HepG2 (cell line): ENCODE data around the gene DERL2. TPM values are rescaled to one million over a fixed set of nuclear protein-coding genes. Genes with fewer than 3 reads are reported as not detected.
A peak's percentile ranks its signal among the peaks of the same experiment; 100 is the strongest.

Experiments used
- ELF3 ChIP-seq: IDR thresholded peaks from 2 replicates; pipeline ENCODE4 v1.6.1; 2016; ENCODE audit warnings: missing genetic modification reagents, missing compliant biosample characterization
- FOXJ3 ChIP-seq: sonication (generic); formaldehyde crosslinking; IDR thresholded peaks from 2 replicates; pipeline ENCODE4 v1.4.0; 2020; ENCODE audit warnings: missing genetic modification reagents, mild to moderate bottlenecking, borderline replicate concordance
- GZF1 ChIP-seq: sonication (generic); formaldehyde crosslinking; IDR thresholded peaks from 2 replicates; pipeline ENCODE4 v1.5.1; 2020; ENCODE audit warnings: mild to moderate bottlenecking, missing genetic modification reagents
- MAZ ChIP-seq, 2 experiments: sonication (generic) in 1 of 2; formaldehyde crosslinking in 1 of 2; IDR thresholded peaks; 2 replicates each; pipeline versions ENCODE4 v1.5.0 to v1.6.1; 2012 to 2020; ENCODE audit warnings: low read depth in 2 of 2, mild to moderate bottlenecking in 2 of 2, borderline replicate concordance in 1 of 2, improper control_type of control experiment in 1 of 2, low read length in 1 of 2, missing genetic modification reagents in 1 of 2, moderate library complexity in 1 of 2
- NAIF1 ChIP-seq: sonication (generic); formaldehyde crosslinking; IDR thresholded peaks from 2 replicates; pipeline ENCODE4 v1.5.0; 2020; ENCODE audit warnings: mild to moderate bottlenecking, missing genetic modification reagents, borderline replicate concordance
- NCOA2 ChIP-seq: sonication (generic); formaldehyde crosslinking; IDR thresholded peaks from 2 replicates; pipeline ENCODE4 v1.8.0; 2022; ENCODE audit warnings: inconsistent platforms
- NFIC ChIP-seq: IDR thresholded peaks from 2 replicates; pipeline ENCODE4 v1.6.1; 2012; ENCODE audit warnings: mild to moderate bottlenecking, low read length, inconsistent platforms
- PLRG1 ChIP-seq: fragments of 450-650 bp; conservative IDR thresholded peaks from 2 replicates; pipeline ENCODE4 v1.6.1; 2016
- SAP130 ChIP-seq: IDR thresholded peaks from 2 replicates; pipeline ENCODE4 v1.6.1; 2016; ENCODE audit warnings: low read depth
- ZBTB39 ChIP-seq: sonication (generic); formaldehyde crosslinking; IDR thresholded peaks from 2 replicates; pipeline ENCODE4 v1.5.0; 2020; ENCODE audit warnings: missing genetic modification reagents
- ZBTB40 ChIP-seq, 2 experiments: fragments of 450-650 bp in 1 of 2; sonication (generic) in 1 of 2; formaldehyde crosslinking in 1 of 2; IDR thresholded peaks; 2 replicates each; pipeline versions ENCODE4 v1.6.1 to v1.8.0; 2016 to 2022; ENCODE audit warnings: antibody characterized with exemption in 1 of 2, mild to moderate bottlenecking in 1 of 2, missing genetic modification reagents in 1 of 2
- ZNF512B ChIP-seq: sonication (generic); formaldehyde crosslinking; IDR thresholded peaks from 2 replicates; pipeline ENCODE4 v1.5.1; 2020; ENCODE audit warnings: missing genetic modification reagents, mild to moderate bottlenecking, borderline replicate concordance
- polyA plus RNA-seq, 8 experiments: library from polyadenylated mRNA; depleted of rRNA in 3 of 8; stranded (reverse) in 7 of 8; unstranded in 1 of 8; fragments of >200 nt; fragmentation: Illumina TruSeq in 4 of 8; extraction: Trizol in 4 of 8; gene quantifications; 2 replicates each; pipeline versions ENCODE4 v1.2.1 to v1.2.3, GENCODE V29; 2011 to 2016; ENCODE audit warnings: low read depth in 4 of 8, missing spikeins in 1 of 8, mixed read lengths in 1 of 8; ENCODE audit not compliant: insufficient read depth in 1 of 8
- total RNA-seq, 5 experiments: library from RNA; depleted of rRNA; stranded (reverse); fragments of >200 nt; fragmentation: Illumina TruSeq; extraction: Trizol; gene quantifications; 2 replicates each; pipeline ENCODE4 v1.2.3, GENCODE V29; 2016; ENCODE audit warnings: low read depth in 1 of 5

The DERL2 gene
- total and polyA plus RNA-seq, 2 of the 13 experiments (the other 11 are each of a cell fraction or from before 2014, with no cell fraction given): 59.3 to 65.2 TPM

GRCh38 chr17:5464717-5465507, 21.1 kb downstream of the DERL2 start (continued):
- TF ChIP-seq MAZ (IDR thresholded peaks at IDR 0.05; ENCODE audit: borderline replicate concordance, low read depth, low read length): no peak
- 0 out of 2 replicates have a peak, but pooled peaks have one; percentile 12 for TF ChIP-seq MAZ (CRISPR knock-in tag; IDR thresholded peaks at IDR 0.05; ENCODE audit: low read depth)
- 0 out of 2 replicates have a peak, but pooled peaks have one; percentile 47 for TF ChIP-seq GZF1 (CRISPR knock-in tag)
- TF ChIP-seq ZBTB39: peak; percentile 62; the same call in 1 of the 2 replicates
- TF ChIP-seq PLRG1: no peak
- TF ChIP-seq ZNF512B (CRISPR knock-in tag): no peak; the same call in 1 of the 2 replicates
- peak; percentile 83 for TF ChIP-seq SAP130 (CRISPR knock-in tag)
- 0 out of 2 replicates have a peak, but pooled peaks have one; percentile 13 for TF ChIP-seq ELF3 (CRISPR knock-in tag)
- TF ChIP-seq NFIC: no peak
- no peak for TF ChIP-seq ZBTB40 (IDR thresholded peaks at IDR 0.05)
- no peak for TF ChIP-seq ZBTB40 (CRISPR knock-in tag; IDR thresholded peaks at IDR 0.05)
- TF ChIP-seq NAIF1: peak; percentile 57; the same call in 1 of the 2 replicates
- peak; percentile 51; the same call in 1 of the 2 replicates for TF ChIP-seq NCOA2
- TF ChIP-seq FOXJ3 (CRISPR knock-in tag): peak; percentile 31; the same call in 1 of the 2 replicates
